Esophagus muscularis mucosa (tissue), 3 donors: ENCODE results near the gene MEIS2.

ENCODE experiments used
- POLR2A ChIP-seq: fragments of 450-650 bp; IDR thresholded peaks from one replicate; pipeline ENCODE4 v1.6.1; 2017; ENCODE audit warnings: antibody characterized with exemption, moderate library complexity, mild to moderate bottlenecking, low read depth
- POLR2AphosphoS5 ChIP-seq, 2 donors: sonication (generic); formaldehyde crosslinking; IDR thresholded peaks; one replicate each; pipeline ENCODE4 v1.6.1; 2017; ENCODE audit warnings: antibody characterized with exemption in 2 of 2
- TF ChIP-seq, protein P1 (sequence below), 3 experiments: fragments of 200-600 bp in 2 of 3; fragments of 450-650 bp in 1 of 3; sonication (generic) in 2 of 3; IDR thresholded peaks; one replicate each; pipeline ENCODE4 v1.5.1; 2017 to 2019; ENCODE audit warnings: antibody characterized with exemption in 3 of 3, mild to moderate bottlenecking in 2 of 3, moderate library complexity in 1 of 3

DNA sequence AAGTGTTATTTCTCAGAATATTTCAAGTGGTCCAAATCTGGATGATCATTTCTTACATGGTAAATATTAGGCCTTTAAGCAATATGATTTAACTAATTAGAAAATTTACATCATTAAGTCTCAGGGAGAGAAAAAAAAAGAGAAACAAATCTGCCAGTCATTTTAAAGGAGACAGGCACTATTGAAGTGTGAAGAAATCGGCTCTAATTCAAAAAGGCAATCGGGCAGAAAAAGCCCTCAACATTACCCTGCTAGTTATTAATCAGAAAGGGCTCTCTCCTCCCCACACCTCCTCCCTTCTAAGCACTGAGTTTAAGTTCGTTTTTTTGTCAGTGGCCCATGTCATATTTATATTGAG lies 215.9 kb downstream of the MEIS2 start:
- TF ChIP-seq, protein P1, sequence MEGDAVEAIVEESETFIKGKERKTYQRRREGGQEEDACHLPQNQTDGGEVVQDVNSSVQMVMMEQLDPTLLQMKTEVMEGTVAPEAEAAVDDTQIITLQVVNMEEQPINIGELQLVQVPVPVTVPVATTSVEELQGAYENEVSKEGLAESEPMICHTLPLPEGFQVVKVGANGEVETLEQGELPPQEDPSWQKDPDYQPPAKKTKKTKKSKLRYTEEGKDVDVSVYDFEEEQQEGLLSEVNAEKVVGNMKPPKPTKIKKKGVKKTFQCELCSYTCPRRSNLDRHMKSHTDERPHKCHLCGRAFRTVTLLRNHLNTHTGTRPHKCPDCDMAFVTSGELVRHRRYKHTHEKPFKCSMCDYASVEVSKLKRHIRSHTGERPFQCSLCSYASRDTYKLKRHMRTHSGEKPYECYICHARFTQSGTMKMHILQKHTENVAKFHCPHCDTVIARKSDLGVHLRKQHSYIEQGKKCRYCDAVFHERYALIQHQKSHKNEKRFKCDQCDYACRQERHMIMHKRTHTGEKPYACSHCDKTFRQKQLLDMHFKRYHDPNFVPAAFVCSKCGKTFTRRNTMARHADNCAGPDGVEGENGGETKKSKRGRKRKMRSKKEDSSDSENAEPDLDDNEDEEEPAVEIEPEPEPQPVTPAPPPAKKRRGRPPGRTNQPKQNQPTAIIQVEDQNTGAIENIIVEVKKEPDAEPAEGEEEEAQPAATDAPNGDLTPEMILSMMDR (IDR thresholded peaks at IDR 0.05) = no peak
- TF ChIP-seq POLR2A = no peak
- TF ChIP-seq POLR2AphosphoS5 (IDR thresholded peaks at IDR 0.05) = no peak
